NT2/D1 (cell line): ENCODE data around the gene MARCKS.

Source experiments
- DNase-seq: peaks from one replicate; pipeline ENCODE4 v3.0.0-alpha.2; 2011; ENCODE audit warnings: low read depth, low spot score
- H3K27me3 ChIP-seq: 2 replicates; pipeline ENCODE4 v1.6.0; 2011; ENCODE audit warnings: mild to moderate bottlenecking; ENCODE audit not compliant: insufficient read length, insufficient read depth
- H3K36me3 ChIP-seq: 2 replicates; pipeline ENCODE4 v1.6.1; 2011; ENCODE audit warnings: mild to moderate bottlenecking, low read length, mixed read lengths; ENCODE audit not compliant: insufficient read depth, insufficient read length
- H3K4me1 ChIP-seq: 2 replicates; pipeline ENCODE4 v1.5.1; 2011; ENCODE audit not compliant: insufficient read depth, insufficient read length
- H3K4me3 ChIP-seq: 2 replicates; pipeline ENCODE4 v1.5.1; 2011; ENCODE audit warnings: low read depth; ENCODE audit not compliant: insufficient read length
- H3K9ac ChIP-seq: 2 replicates; pipeline ENCODE4 v1.6.0; 2011; ENCODE audit warnings: low read depth; ENCODE audit not compliant: insufficient read length
- H3K9me3 ChIP-seq: 2 replicates; pipeline ENCODE4 v1.5.1; 2011; ENCODE audit warnings: mild to moderate bottlenecking, low read length; ENCODE audit not compliant: insufficient read depth
- SUZ12 ChIP-seq: IDR thresholded peaks from 2 replicates; pipeline ENCODE4 v1.6.1; 2011; ENCODE audit not compliant: insufficient read length, insufficient read depth; ENCODE audit errors: extremely low read depth
- YY1 ChIP-seq: IDR thresholded peaks from 2 replicates; pipeline ENCODE4 v1.6.1; 2011; ENCODE audit not compliant: insufficient read length, insufficient read depth
- ZNF274 ChIP-seq: IDR thresholded peaks from 2 replicates; pipeline ENCODE4 v1.6.1; 2011; ENCODE audit warnings: mild to moderate bottlenecking, low read depth, low read length

The MARCKS gene

DNA sequence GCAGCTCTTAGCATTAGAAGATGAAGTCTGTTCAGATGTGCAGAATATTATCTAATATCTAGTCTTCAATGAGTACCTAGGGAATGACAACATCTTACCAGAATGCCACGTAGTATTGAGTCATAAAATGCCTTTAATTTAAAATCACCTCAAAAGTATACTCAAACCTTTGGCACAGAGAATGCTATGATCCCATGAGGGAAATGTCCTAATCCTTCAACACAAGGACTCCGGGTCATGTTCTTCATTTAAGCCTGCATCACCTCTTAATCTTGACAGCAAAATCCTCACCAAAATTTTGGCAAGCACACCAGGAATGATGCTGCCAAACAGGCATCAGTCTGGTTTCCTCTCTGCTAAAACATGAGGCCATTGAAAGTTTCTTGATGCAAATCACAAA lies 23.6 kb upstream of the MARCKS start:
- no peak overlapping the region for H3K4me3 ChIP-seq
- no peaks in the 10 kb centered on the region for H3K4me1 ChIP-seq
- H3K9me3 ChIP-seq: no peaks in the 10 kb centered on the region
- no peaks in the 10 kb centered on the region for H3K36me3 ChIP-seq
- no peak for TF ChIP-seq YY1
- no peak for TF ChIP-seq ZNF274
- TF ChIP-seq SUZ12: no peak
- no peak overlapping the region for H3K9ac ChIP-seq
- no peaks in the 10 kb centered on the region for H3K27me3 ChIP-seq
- DNase-seq: no peak

DNA sequence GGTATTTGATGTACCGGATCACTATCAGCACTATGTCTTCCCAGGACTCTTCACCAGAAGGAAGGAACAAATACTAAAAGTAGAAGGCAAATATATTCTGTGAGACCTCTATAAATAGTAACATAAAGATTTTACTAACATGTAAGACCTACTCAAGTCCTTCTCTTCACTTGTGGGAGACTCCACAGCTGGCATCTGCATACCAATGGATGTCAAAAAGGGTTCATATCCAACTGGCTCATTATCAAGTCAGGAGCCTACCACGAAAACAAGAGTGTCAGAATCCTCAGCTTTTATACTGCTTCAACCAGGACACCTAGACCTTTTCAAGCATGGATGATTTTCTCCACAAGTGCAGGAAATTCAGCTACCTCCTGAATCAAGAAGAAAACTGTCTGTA lies 20.0 kb upstream of the MARCKS start:
- no peaks in the 10 kb centered on the region for H3K27me3 ChIP-seq
- no peaks in the 10 kb centered on the region for H3K9me3 ChIP-seq
- H3K4me3 ChIP-seq: no peak overlapping the region
- TF ChIP-seq ZNF274: no peak
- TF ChIP-seq YY1: no peak
- TF ChIP-seq SUZ12: no peak
- no peaks in the 10 kb centered on the region for H3K4me1 ChIP-seq
- H3K9ac ChIP-seq: no peak overlapping the region
- no peaks in the 10 kb centered on the region for H3K36me3 ChIP-seq
- DNase-seq: no peak

DNA sequence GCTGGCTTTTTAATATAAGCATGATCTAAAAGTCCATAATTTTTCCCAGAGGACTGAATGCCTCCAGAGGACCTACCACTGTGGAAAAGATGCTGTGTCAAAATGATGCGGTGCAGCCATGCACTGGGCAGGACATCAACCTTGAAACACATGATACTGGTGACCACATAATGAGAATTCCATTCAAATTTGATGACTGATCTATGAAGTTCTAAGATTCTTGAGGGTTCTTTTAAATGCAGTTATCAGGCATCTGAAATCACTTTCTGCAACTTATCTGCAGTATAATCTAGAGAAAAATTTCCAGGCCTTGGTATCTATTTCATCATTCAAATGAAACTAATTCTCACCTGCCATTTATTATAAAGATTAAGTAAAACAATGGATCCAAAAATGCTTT lies 15.0 kb upstream of the MARCKS start:
- DNase-seq: no peak
- no peak overlapping the region for H3K4me3 ChIP-seq
- H3K27me3 ChIP-seq: no peaks in the 10 kb centered on the region
- H3K4me1 ChIP-seq: no peaks in the 10 kb centered on the region
- H3K9me3 ChIP-seq: no peaks in the 10 kb centered on the region
- H3K36me3 ChIP-seq: no peaks in the 10 kb centered on the region
- H3K9ac ChIP-seq: no peak overlapping the region
- TF ChIP-seq SUZ12: no peak

- no peaks in the 10 kb centered on the region for H3K27me3 ChIP-seq
- no peaks in the 10 kb centered on the region for H3K4me1 ChIP-seq
- H3K9me3 ChIP-seq: no peaks in the 10 kb centered on the region
- DNase-seq: no peak
- no peak overlapping the region for H3K9ac ChIP-seq
- no peak overlapping the region for H3K4me3 ChIP-seq
- no peaks in the 10 kb centered on the region for H3K36me3 ChIP-seq
- no peak for TF ChIP-seq SUZ12
- no peak for TF ChIP-seq YY1
- no peak for TF ChIP-seq ZNF274
Observed at GRCh38 chr6:113843500-113844073, 13.6 kb upstream of the MARCKS start.

- Histone ChIP-seq H3K9me3 (no peaks in the 10 kb centered on the region), H3K4me1 (no peaks in the 10 kb centered on the region), H3K36me3 (no peaks in the 10 kb centered on the region), H3K4me3 (no peak overlapping the region), H3K27me3 (no peaks in the 10 kb centered on the region), H3K9ac (no peak overlapping the region)
- no peak for DNase-seq
- TF ChIP-seq SUZ12 (no peak), YY1 (no peak), ZNF274 (no peak)
Observed at GRCh38 chr6:113846577-113846976, 10.6 kb upstream of the MARCKS start.

DNA sequence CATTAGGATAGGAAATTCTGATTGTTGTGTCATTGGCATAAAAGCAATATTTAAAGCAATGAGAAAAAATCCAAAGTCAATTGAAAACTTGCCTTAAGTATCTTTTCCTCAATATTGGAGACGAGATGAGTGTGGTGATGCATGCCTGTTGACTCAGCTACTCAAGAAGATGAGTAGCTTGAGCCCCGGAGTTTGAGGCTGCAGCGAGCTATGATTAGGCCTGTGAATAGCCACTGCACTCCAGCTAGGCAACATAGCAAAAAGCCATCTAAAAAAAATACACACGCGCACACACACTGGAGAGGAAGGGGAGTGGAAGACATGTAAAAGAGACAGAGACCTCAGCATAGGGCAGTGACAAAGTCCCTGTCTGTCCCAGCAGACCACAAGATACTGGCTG lies 9.7 kb upstream of the MARCKS start:
- Histone ChIP-seq H3K4me1 (no peaks in the 10 kb centered on the region), H3K4me3 (no peak overlapping the region), H3K9ac (no peak overlapping the region), H3K27me3 (peaks cover 5% of the 10 kb centered on the region), H3K36me3 (no peaks in the 10 kb centered on the region), H3K9me3 (no peaks in the 10 kb centered on the region)
- TF ChIP-seq YY1 (no peak), SUZ12 (no peak), ZNF274 (no peak)
- no peak for DNase-seq

DNA sequence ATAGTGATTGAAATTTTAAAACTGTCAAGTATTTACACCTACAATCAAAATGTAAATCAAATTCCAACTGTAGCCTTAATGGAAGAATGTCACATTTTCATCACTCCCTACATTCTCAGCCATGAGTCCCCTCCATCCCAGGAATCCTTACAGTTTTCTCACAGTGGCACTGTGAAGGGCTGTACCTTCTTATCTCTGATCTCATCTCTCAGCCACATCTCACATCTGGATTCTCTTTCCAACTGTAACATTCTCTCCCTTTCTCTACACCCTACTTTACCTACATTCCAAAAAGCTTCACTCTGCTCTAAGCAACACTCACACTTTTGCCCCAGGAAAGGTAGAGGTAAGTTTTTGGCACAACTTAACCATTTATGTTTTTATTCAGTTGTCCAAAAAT lies 8.9 kb upstream of the MARCKS start:
- no peaks in the 10 kb centered on the region for H3K9me3 ChIP-seq
- H3K9ac ChIP-seq: no peak overlapping the region
- no peak for DNase-seq
- peaks cover 12% of the 10 kb centered on the region for H3K27me3 ChIP-seq
- no peaks in the 10 kb centered on the region for H3K36me3 ChIP-seq
- H3K4me1 ChIP-seq: no peaks in the 10 kb centered on the region
- no peak overlapping the region for H3K4me3 ChIP-seq
- TF ChIP-seq YY1: no peak
- TF ChIP-seq SUZ12: no peak
- no peak for TF ChIP-seq ZNF274

DNA sequence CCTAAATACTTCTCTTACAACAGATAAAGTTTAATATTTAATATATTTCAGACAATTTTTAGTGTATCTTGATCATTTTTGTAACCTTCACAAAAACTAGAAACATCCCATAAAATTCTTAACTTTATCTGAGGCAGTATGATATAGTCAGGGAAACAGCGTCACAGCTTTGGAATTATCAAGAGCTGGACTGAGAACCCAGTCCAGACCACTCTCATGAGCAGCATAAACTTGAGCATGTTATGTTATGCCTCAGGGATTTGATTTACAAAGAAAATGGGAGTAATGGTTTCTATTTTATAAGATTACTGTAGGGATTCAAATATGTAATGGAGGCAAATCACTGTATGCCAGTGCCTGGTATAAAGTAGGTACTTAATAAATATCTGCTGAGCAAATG lies 8.3 kb upstream of the MARCKS start:
- no peak for DNase-seq
- no peak for TF ChIP-seq YY1
- Histone ChIP-seq H3K9ac (no peak overlapping the region), H3K4me3 (no peak overlapping the region), H3K27me3 (peaks cover 17% of the 10 kb centered on the region), H3K9me3 (no peaks in the 10 kb centered on the region), H3K4me1 (no peaks in the 10 kb centered on the region), H3K36me3 (no peaks in the 10 kb centered on the region)
